ENCODE data around the gene FARP1. TPM values are rescaled to one million over a fixed set of nuclear protein-coding genes. Genes with fewer than 3 reads are reported as not detected.

FARP1 gene
- total RNA-seq, 1 donor = 0.42 TPM

DNA sequence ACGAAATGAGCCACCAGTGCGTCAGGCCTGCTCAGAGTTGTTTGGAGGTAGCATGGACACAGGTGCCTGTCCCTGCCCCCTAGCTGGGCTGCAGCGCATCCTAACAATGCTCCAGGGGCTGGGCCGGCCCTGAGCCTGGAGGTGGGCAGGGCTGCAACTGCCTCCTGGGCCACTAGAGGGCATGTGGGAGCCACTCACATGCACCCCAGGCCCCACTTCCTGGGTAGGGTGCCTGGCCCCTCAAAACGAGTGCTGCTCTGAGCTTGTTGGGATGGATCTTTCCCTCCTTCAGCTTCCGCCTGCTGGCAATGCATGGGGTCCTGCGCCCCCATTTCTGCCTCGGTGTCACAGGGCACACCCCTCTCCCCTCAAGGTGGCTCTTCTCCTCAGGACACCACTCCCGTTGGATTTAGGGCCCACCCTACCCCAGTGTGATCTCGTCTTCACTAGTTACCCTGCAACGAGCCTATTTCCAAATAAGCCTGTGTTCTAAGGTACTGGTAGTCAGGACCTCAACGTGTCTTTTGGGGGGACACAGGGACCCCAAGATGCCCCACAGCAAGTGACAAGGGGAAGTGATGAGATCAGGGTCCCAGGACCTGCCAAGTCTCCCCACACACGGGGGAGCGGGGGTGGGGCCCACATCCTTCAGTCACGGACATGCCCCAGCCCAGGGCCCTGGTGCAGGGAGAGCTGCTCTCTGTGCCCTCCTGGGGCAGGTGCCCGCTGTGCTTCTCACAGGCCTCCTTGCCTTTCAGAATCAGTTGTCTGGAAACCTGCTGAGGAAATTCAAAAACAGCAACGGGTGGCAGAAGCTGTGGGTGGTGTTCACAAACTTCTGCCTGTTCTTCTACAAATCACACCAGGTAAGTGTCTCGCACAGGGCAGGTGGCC is 302.7 kb downstream of the FARP1 start:
- Histone ChIP-seq H3K9me3 (ENCODE audit: low read depth, low read length) (no peaks in the 10 kb centered on the region), H3K4me3 (ENCODE audit: low read length) (no peak overlapping the region), H3K4me1 (ENCODE audit: insufficient read depth, low read length) (peaks cover 10% of the 10 kb centered on the region), H3K27me3 (ENCODE audit: insufficient read depth, low read length) (no peaks in the 10 kb centered on the region)

DNA sequence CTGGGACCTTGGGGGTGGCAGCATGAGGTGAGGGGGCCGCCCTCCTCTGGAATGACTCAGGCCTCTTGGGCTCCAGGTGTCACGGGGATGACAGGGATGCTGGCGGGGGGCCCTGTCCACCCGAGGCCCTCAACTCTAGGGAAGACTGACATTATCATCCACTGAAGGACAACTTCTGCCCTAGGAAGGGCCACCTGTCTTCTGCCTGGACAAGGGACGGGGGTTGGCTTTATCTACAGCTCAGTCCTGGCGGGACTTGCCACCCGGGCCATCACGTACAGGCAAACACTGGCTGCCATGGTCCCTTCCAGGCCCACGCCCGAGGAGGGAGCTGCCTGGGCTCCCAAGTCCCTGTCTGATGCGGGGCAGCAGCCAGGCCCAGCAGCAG is 303.3 kb downstream of the FARP1 start:
- no peaks in the 10 kb centered on the region for H3K27me3 ChIP-seq (ENCODE audit: insufficient read depth, low read length)
- no peaks in the 10 kb centered on the region for H3K9me3 ChIP-seq (ENCODE audit: low read depth, low read length)
- H3K4me1 ChIP-seq (ENCODE audit: insufficient read depth, low read length) = peaks cover 10% of the 10 kb centered on the region
- H3K4me3 ChIP-seq (ENCODE audit: low read length) = no peak overlapping the region

DNA sequence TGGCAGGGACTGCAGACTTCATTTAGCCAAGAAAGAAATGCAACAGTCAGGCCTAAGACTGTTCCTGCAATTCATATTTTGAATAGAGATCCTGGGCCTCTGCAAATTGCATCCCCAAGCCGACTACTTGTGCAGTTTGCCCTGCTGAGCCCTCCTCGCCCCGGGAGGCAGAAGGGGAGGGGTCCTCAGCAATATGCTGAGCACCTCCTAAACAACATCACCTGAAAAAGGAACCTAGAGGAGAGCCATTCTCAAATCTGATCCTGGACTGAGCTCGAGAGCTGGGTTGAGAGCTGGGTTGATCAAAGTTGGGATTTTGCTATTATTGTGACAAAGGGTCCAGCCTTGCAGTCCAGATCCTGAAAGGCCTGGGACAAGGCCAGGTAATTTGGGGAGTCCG is 304.2 kb downstream of the FARP1 start:
- peaks cover 10% of the 10 kb centered on the region for H3K4me1 ChIP-seq (ENCODE audit: insufficient read depth, low read length)
- H3K4me3 ChIP-seq (ENCODE audit: low read length) = no peak overlapping the region
- H3K9me3 ChIP-seq (ENCODE audit: low read depth, low read length) = no peaks in the 10 kb centered on the region
- H3K27me3 ChIP-seq (ENCODE audit: insufficient read depth, low read length) = no peaks in the 10 kb centered on the region

DNA sequence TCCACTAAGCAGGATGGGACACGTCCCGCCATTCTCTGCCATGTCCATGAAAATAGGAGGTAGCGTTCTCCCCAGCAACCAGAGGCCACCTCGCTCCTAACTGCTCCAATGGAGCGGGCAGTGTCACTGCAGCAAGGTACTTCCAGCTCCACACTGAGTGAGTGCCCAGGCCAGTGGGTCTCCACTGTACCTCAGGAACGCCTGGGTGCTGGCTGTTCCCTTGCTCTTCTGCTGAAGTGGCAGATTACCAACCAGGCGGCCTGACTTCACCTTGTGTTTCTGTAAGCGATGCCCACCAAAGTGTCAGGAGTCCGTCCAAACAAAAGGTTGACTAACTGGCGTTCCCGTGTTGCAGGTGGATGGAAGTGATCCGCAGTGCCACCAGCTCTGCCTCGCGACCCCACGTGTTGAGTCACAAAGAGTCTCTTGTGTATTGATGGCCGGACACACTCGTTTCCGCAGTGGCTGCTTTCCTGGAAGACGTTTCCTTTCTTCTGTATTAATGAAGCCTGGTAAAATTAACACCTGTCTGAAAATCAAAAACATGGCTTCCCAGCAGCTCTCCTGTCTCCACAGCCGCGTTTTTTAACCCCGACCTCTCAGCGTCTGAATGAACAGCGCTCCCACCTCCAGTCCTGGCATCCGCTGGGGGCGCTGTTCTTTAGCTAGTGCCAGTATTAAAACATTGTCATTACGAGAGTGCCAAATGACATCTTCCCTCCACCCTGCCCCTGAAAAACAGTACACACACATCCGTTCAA is 305.2 kb downstream of the FARP1 start:
- Histone ChIP-seq H3K4me3 (ENCODE audit: low read length) (no peak overlapping the region), H3K27me3 (ENCODE audit: insufficient read depth, low read length) (no peaks in the 10 kb centered on the region), H3K9me3 (ENCODE audit: low read depth, low read length) (no peaks in the 10 kb centered on the region), H3K4me1 (ENCODE audit: insufficient read depth, low read length) (peaks cover 10% of the 10 kb centered on the region)

DNA sequence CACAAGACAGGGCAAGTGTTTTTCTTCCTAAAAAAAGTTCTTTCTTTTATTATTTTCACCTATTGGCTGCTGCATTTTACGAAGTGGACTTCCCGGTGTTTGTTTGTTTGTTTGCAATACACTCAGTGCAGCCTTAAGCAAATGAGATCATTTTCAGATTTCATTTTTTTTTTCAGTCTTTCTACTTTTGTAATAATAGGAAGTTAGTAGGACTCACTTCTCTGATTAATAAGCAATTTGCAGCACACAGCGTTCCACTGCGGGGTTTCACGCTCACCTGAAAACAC is 305.7 kb downstream of the FARP1 start:
- H3K4me1 ChIP-seq (ENCODE audit: insufficient read depth, low read length) = peaks cover 10% of the 10 kb centered on the region
- no peaks in the 10 kb centered on the region for H3K9me3 ChIP-seq (ENCODE audit: low read depth, low read length)
- H3K27me3 ChIP-seq (ENCODE audit: insufficient read depth, low read length) = no peaks in the 10 kb centered on the region
- no peak overlapping the region for H3K4me3 ChIP-seq (ENCODE audit: low read length)

DNA sequence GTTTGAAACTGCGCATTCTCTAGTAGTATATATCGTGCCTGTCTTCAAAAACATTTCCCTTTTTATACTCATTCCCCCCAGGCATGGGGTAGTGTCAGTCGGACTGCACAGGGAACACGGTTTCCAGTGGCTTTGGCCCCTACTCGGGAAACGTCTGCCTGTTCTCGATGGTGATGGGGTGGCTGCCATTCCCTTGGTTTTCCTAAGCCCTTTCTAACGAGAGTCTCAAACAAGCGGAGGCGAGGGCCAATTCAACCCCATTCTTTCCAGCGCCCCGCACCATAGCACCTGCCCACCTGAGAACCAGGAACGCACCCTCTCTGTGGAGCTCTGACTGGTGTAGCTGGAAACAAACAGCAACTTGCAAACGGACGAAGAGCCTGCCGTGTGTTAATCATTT is 306.4 kb downstream of the FARP1 start:
- Histone ChIP-seq H3K9me3 (ENCODE audit: low read depth, low read length) (no peaks in the 10 kb centered on the region), H3K4me3 (ENCODE audit: low read length) (no peak overlapping the region), H3K4me1 (ENCODE audit: insufficient read depth, low read length) (peaks cover 10% of the 10 kb centered on the region), H3K27me3 (ENCODE audit: insufficient read depth, low read length) (no peaks in the 10 kb centered on the region)

DNA sequence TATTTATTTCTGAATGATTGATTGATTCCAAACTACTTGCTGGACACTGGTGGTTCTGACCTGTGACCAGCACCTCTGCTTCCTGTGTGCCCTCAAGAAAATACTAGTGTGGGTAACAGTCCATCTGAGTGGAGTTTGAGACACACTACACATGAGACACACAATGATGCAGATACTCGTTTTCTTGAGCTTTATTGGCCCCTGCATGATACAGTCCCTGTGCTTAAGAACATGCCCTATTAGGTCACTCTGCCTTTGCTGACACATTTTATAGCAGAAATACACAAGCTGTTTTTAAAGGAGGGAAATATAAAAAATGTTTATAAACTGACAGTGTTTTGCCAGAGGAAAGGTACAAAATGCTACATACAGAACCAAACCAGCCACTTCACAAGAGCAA is 307.1 kb downstream of the FARP1 start:
- Histone ChIP-seq H3K4me1 (ENCODE audit: insufficient read depth, low read length) (peaks cover 7% of the 10 kb centered on the region), H3K27me3 (ENCODE audit: insufficient read depth, low read length) (no peaks in the 10 kb centered on the region), H3K9me3 (ENCODE audit: low read depth, low read length) (no peaks in the 10 kb centered on the region), H3K4me3 (ENCODE audit: low read length) (no peak overlapping the region)

DNA sequence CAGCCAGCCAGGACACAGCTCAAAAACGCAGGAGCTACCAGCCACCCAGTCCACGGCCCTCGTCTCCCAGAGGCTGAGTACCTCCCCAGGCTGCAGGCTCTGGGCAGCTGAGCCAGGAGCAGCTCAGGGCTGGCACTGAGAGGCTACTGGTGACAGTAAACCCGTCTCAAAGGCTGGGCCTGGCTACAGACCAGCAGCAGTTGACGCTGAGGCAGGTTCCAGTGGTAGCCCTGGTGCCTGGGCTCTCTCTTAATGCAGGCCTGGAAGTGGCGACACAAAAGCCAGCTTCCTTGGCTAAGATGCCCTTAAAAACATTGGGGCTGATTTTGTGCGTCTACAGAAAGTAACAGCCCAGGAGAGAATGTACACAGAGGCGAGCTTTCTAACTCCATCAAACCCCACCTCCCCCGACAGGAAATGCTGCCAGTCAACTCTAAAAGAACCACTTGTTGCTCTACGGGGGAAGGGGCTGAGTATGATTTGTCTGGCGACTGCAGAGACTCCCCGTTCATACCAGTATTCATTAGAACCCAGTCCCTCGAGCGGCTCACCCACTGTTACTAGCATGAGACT is 307.7 kb downstream of the FARP1 start:
- H3K4me3 ChIP-seq (ENCODE audit: low read length) = no peak overlapping the region
- peaks cover 1% of the 10 kb centered on the region for H3K4me1 ChIP-seq (ENCODE audit: insufficient read depth, low read length)
- no peaks in the 10 kb centered on the region for H3K27me3 ChIP-seq (ENCODE audit: insufficient read depth, low read length)
- H3K9me3 ChIP-seq (ENCODE audit: low read depth, low read length) = no peaks in the 10 kb centered on the region

DNA sequence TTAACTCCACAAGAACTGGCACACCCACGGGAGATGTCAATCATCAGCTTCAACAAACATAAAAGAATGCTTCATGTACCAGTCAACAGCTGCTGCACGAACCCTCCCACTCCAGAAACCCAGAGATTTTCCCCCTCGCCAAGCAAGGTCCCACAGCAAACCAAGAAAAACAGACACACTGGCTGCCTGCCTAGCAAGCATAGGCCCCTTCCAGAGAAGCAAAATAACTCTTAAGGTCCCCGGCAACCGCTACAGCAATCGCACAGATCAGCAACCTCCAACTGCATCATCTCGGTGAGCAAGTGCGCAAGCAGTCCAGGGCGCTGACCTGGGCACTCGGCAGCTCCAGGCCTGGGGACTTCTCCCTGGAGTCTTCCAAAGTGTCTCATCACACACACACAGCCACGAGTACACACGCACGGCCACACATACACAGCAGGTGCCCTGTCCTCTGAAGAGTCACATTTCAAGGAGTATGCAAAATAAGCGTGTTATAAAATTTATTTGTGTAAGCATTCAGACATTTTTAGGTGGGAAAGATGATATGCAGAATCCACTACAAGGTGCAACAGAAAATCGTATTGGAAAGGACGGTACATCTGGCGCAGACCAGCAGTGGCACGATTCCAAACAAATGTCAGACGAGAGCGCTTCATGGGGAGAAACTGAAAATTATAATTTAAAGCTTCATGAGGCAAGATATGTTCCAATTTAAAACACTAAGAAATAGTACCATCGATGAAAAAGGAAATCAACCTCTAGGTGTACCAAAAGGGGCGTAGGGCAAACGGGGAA is 309.0 kb downstream of the FARP1 start:
- no peak overlapping the region for H3K4me3 ChIP-seq (ENCODE audit: low read length)
- no peaks in the 10 kb centered on the region for H3K4me1 ChIP-seq (ENCODE audit: insufficient read depth, low read length)
- no peaks in the 10 kb centered on the region for H3K9me3 ChIP-seq (ENCODE audit: low read depth, low read length)
- H3K27me3 ChIP-seq (ENCODE audit: insufficient read depth, low read length) = no peaks in the 10 kb centered on the region

DNA sequence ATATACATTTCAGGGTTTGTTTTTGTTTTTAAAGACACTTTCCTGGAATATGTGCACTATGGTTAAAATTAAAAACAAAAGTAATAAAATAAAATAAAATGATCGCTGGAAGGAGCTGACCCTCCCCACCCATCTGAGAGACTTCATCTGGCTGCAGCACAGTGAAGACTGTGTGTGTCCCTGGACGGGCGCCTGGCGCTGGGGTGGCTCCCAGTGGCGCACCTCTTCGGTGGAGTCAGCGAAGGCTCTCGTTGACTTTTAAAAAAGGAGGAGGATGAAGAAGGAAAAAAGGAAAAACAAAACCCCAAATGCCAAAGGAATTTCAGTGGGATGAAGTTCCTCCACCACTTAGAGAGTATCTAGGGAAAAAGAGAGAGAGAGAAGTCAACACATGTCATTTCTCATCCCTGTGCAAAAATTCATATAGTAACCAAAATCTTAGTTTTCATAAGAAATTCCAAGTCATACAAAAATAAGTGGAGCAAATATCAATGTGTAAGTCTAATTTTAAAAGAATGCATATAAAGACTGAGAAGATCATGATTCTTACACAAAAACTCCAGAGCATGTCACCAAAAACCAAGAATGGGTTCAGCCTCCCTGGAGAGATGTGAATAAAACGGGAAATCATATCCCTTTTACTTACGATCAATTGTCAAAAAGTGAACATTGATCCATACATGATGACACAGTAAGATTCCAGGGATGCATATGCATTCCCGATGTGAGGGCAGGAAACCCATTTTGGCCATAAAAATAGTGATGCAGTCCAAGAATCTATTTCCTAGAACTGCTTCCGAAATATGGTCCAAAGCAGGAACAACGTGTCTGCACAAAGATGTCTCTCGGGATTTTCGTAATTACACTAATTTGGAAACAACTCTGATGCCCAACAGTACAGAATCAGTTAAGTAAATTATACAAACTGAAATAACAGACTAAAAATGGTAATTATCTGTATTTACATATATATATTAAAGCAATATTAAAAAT is 310.3 kb downstream of the FARP1 start:
- no peaks in the 10 kb centered on the region for H3K4me1 ChIP-seq (ENCODE audit: insufficient read depth, low read length)
- H3K9me3 ChIP-seq (ENCODE audit: low read depth, low read length) = no peaks in the 10 kb centered on the region
- H3K27me3 ChIP-seq (ENCODE audit: insufficient read depth, low read length) = no peaks in the 10 kb centered on the region
- H3K4me3 ChIP-seq (ENCODE audit: low read length) = no peak overlapping the region

DNA sequence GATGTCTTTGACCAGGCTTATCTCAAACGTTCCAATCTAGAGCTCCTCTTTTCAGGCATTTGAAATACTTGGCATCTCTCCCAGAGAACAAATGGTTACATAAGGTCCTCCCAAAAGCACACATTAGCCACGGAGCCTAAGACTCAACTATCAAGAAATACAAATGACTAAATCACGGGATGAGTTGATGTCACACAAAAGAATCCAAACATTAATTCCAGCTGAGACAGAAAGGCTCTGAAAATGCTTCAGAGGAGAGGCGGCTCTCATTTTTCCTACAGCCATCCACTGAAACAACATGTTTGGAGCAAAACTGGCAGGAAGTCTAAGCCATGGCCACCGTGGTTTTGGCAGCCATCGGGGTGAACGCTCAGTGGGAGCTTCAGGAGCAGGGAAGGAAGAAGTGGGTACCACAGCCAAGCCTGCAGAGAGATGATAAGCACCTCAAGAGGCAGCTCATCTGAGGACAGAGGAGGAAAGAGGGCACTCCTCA is 311.5 kb downstream of the FARP1 start:
- H3K4me1 ChIP-seq (ENCODE audit: insufficient read depth, low read length) = no peaks in the 10 kb centered on the region
- H3K4me3 ChIP-seq (ENCODE audit: low read length) = no peak overlapping the region
- no peaks in the 10 kb centered on the region for H3K27me3 ChIP-seq (ENCODE audit: insufficient read depth, low read length)
- no peaks in the 10 kb centered on the region for H3K9me3 ChIP-seq (ENCODE audit: low read depth, low read length)

DNA sequence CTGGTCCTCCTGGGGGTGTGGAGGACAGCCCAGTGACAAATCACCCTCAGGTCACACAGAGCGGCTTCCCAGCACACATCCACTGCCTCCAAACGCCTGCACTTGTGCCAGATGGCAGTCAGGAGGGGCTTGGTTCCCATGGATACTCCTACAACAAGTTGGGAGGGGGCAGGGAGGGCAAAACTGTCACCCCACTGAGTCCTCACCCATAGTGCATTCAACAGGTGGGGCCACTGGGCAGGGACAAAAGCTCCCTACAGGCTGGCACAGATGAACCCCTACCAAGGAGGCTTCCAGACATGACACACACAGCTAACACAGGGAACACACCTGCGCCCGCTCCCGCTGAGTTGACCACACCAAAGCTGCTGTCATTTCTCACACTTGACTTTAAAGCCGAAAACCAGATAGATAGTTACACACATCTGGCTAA is 313.5 kb downstream of the FARP1 start:
- Histone ChIP-seq H3K4me1 (ENCODE audit: insufficient read depth, low read length) (no peaks in the 10 kb centered on the region), H3K9me3 (ENCODE audit: low read depth, low read length) (no peaks in the 10 kb centered on the region), H3K27me3 (ENCODE audit: insufficient read depth, low read length) (no peaks in the 10 kb centered on the region), H3K4me3 (ENCODE audit: low read length) (no peak overlapping the region)

DNA sequence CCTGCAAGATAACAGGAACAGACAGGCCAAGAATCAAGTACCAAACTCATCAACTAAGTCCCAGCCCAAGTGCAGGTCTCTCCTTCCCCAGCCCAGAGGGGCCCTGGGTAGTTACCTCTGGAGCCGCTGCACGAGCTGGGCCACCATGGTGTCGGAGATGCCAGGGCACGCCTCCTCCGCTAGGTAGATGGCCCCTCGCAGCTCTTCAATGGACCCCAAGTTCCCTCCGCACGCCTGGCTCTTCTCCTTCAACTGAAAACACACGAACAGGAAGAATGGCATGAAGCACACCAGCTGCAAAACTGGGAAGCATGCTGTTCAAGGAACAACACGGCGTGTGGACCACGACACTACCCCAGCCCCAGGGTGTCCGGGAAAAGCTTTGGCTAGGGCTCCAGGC is 314.2 kb downstream of the FARP1 start:
- Histone ChIP-seq H3K4me1 (ENCODE audit: insufficient read depth, low read length) (no peaks in the 10 kb centered on the region), H3K9me3 (ENCODE audit: low read depth, low read length) (no peaks in the 10 kb centered on the region), H3K4me3 (ENCODE audit: low read length) (no peak overlapping the region), H3K27me3 (ENCODE audit: insufficient read depth, low read length) (no peaks in the 10 kb centered on the region)

DNA sequence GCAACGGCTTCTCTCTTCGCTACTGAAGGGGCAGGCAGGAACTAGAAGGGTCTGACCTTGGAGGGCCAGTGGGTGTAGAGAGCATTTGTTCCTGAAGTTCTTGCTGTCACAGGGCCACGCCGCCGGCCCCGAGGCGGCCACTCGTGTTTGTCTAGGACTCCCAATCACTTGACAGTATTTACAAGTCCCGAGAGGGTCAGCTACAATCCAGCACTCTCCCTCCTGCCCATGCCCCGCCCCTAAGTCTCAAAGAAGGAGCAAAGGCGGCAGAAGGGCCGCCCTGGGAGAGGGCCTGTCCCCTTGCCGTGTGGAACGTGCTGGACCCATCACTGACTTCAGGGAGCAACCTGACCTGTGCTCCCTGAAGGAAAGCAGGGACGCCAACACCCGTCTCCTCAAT is 315.5 kb downstream of the FARP1 start:
- no peaks in the 10 kb centered on the region for H3K9me3 ChIP-seq (ENCODE audit: low read depth, low read length)
- no peaks in the 10 kb centered on the region for H3K27me3 ChIP-seq (ENCODE audit: insufficient read depth, low read length)
- no peaks in the 10 kb centered on the region for H3K4me1 ChIP-seq (ENCODE audit: insufficient read depth, low read length)
- H3K4me3 ChIP-seq (ENCODE audit: low read length) = no peak overlapping the region

Measured in mononuclear cell (primary cell).